ENCODE results near the gene CPNE4.

The CPNE4 gene

GRCh38 chr3:131912255-131912654 lies 122.6 kb downstream of the CPNE4 start:
- no peak for DNase-seq (ENCODE audit: low read depth, low spot score)
- H3K4me3 ChIP-seq (ENCODE audit: low read depth, low read length) = no peak overlapping the region
- ChIA-PET POLR2A (no interaction called here), CTCF (no interaction called here)
- TF ChIP-seq CTCF (IDR thresholded peaks at IDR 0.05; ENCODE audit: insufficient read depth, low read length, missing control alignments) = no peak

- no peak for TF ChIP-seq CTCF (IDR thresholded peaks at IDR 0.05; ENCODE audit: insufficient read depth, low read length, missing control alignments)
- no peak overlapping the region for H3K4me3 ChIP-seq (ENCODE audit: low read depth, low read length)
- ChIA-PET POLR2A (no interaction called here), CTCF (interaction anchor here (1.1 kb wide), 1 partner anchor 10 kb away, joined by 4 read pairs; no protein-coding TSS in a partner anchor)
- DNase-seq (ENCODE audit: low read depth, low spot score) = no peak
Observed at GRCh38 chr3:131907796-131908195, 127.0 kb downstream of the CPNE4 start.

- no peak for TF ChIP-seq CTCF (IDR thresholded peaks at IDR 0.05; ENCODE audit: insufficient read depth, low read length, missing control alignments)
- POLR2A ChIA-PET = interaction anchor here (0.6 to 1.7 kb wide), 5 partner anchors 16 to 856 kb away, joined by 3 to 6 read pairs (median 4); no protein-coding TSS in a partner anchor
- H3K4me3 ChIP-seq (ENCODE audit: low read depth, low read length) = no peak overlapping the region
- peak; percentile 99 for DNase-seq (ENCODE audit: low read depth, low spot score)
- CTCF ChIA-PET = interaction anchor here (1.3 to 2.3 kb wide), 3 partner anchors 12 to 108 kb away, joined by 3 to 8 read pairs (median 7); no protein-coding TSS in a partner anchor
Observed at GRCh38 chr3:131903988-131904415, 130.8 kb downstream of the CPNE4 start.

GRCh38 chr3:131901686-131902085 lies 133.1 kb downstream of the CPNE4 start:
- H3K4me3 ChIP-seq (ENCODE audit: low read depth, low read length) = no peak overlapping the region
- TF ChIP-seq CTCF (IDR thresholded peaks at IDR 0.05; ENCODE audit: insufficient read depth, low read length, missing control alignments) = no peak
- ChIA-PET CTCF (interaction anchor here (1.1 to 1.6 kb wide), 2 partner anchors 10 to 126 kb away, joined by 3 to 5 read pairs; no protein-coding TSS in a partner anchor), POLR2A (no interaction called here)
- no peak for DNase-seq (ENCODE audit: low read depth, low spot score)

- TF ChIP-seq CTCF (IDR thresholded peaks at IDR 0.05; ENCODE audit: insufficient read depth, low read length, missing control alignments) = no peak
- DNase-seq (ENCODE audit: low read depth, low spot score) = no peak
- CTCF ChIA-PET = interaction anchor here (1.1 to 1.6 kb wide), 2 partner anchors 9 to 127 kb away, joined by 3 to 5 read pairs; no protein-coding TSS in a partner anchor
- H3K4me3 ChIP-seq (ENCODE audit: low read depth, low read length) = no peak overlapping the region
- POLR2A ChIA-PET = no interaction called here
Observed at GRCh38 chr3:131900891-131901290, 133.9 kb downstream of the CPNE4 start.

- TF ChIP-seq CTCF (IDR thresholded peaks at IDR 0.05; ENCODE audit: insufficient read depth, low read length, missing control alignments) = no peak
- ChIA-PET POLR2A (no interaction called here), CTCF (interaction anchor here (0.9 to 1.6 kb wide), 3 partner anchors 102 to 131 kb away, joined by 3 to 4 read pairs (median 3); no protein-coding TSS in a partner anchor)
- DNase-seq (ENCODE audit: low read depth, low spot score) = no peak
- no peak overlapping the region for H3K4me3 ChIP-seq (ENCODE audit: low read depth, low read length)
Observed at GRCh38 chr3:131899021-131899420, 135.8 kb downstream of the CPNE4 start.

Measured in AG04449 (cell line).